ENCODE results near the gene TEX38.

GRCh38 chr1:46654012-46654411 lies 17.6 kb upstream of the TEX38 start:
- no peak for TF ChIP-seq CTCF (IDR thresholded peaks at IDR 0.05)
- TF ChIP-seq POLR2A (IDR thresholded peaks at IDR 0.05): no peak

All from vagina (tissue), 2 donors.